Stomach (tissue), 9 donors: ENCODE measurements around the gene CALHM3. TPM values are rescaled to one million over a fixed set of nuclear protein-coding genes. Genes with fewer than 3 reads are reported as not detected.

Experiments used
- DNase-seq, 2 donors: peaks; one replicate each; pipeline versions ENCODE4 v3.0.0 to v3.0.0-alpha.2; 2013 to 2019
- H3K27ac ChIP-seq, 5 donors: fragments of 200-600 bp in 4 of 5; sonication (generic) in 4 of 5; one replicate each; pipeline ENCODE4 v1.5.1; 2013 to 2019; ENCODE audit warnings: mild to moderate bottlenecking in 1 of 5, moderate library complexity in 1 of 5
- H3K27me3 ChIP-seq, 3 donors: fragments of 200-600 bp; sonication (generic); one replicate each; pipeline ENCODE4 v1.5.1; 2017 to 2019; ENCODE audit warnings: mixed run types in 1 of 3
- H3K36me3 ChIP-seq, 4 donors: fragments of 200-600 bp; sonication (generic); 1 replicate in 3 of 4; 2 replicates in 1 of 4; pipeline ENCODE4 v1.5.1; 2016 to 2019
- H3K4me1 ChIP-seq, 4 donors: fragments of 200-600 bp; sonication (generic); one replicate each; pipeline ENCODE4 v1.5.1; 2016 to 2019
- H3K4me3 ChIP-seq, 4 donors: fragments of 200-600 bp; sonication (generic) in 3 of 4; one replicate each; pipeline ENCODE4 v1.5.1; 2016 to 2019; ENCODE audit warnings: mild to moderate bottlenecking in 1 of 4
- H3K9me3 ChIP-seq, 4 donors: fragments of 200-600 bp; sonication (generic); one replicate each; pipeline ENCODE4 v1.5.1; 2016 to 2019
- CTCF ChIP-seq, 7 experiments: fragments of 450-650 bp in 4 of 7; fragments of 200-600 bp in 3 of 7; sonication (generic) in 3 of 7; IDR thresholded peaks; one replicate each; pipeline ENCODE4 v1.5.1; 2016 to 2019; ENCODE audit warnings: antibody characterized with exemption in 7 of 7, control low read depth in 2 of 7, mild to moderate bottlenecking in 1 of 7
- EP300 ChIP-seq: sonication (generic); formaldehyde crosslinking; IDR thresholded peaks from one replicate; pipeline ENCODE4 v1.6.1; 2017; ENCODE audit warnings: antibody characterized with exemption
- POLR2A ChIP-seq, 4 donors: fragments of 450-650 bp; IDR thresholded peaks; one replicate each; pipeline ENCODE4 v1.6.1; 2016; ENCODE audit warnings: antibody characterized with exemption in 4 of 4, control low read depth in 2 of 4, mild to moderate bottlenecking in 1 of 4, moderate library complexity in 1 of 4
- POLR2AphosphoS5 ChIP-seq, 3 donors: sonication (generic); formaldehyde crosslinking; IDR thresholded peaks; one replicate each; pipeline ENCODE4 v1.6.1; 2016; ENCODE audit warnings: antibody characterized with exemption in 3 of 3
- WGBS, 5 donors: extraction: QIAGEN DNeasy Blood & Tissue Kit in 3 of 5; methylation state at CpG; one replicate each; pipeline versions ENCODE4 v1.1.5 to v1.1.7; 2013 to 2018; 5-methylcytosine and 5-hydroxymethylcytosine counted together
- intact Hi-C: fragments of 100-400 bp; cut with DNase I; formaldehyde crosslinking; loops from one replicate; pipeline ENCODE4 v1.15.1; 2023; ENCODE audit warnings: low total_unique reads
- polyA plus RNA-seq, 3 donors: library from polyadenylated mRNA; stranded (reverse); fragments of 200-250 nt; gene quantifications; one replicate each; pipeline ENCODE4 v1.2.3, GENCODE V29; 2013
- total RNA-seq, 5 donors: library from RNA; depleted of rRNA; stranded (reverse); fragments of >200 nt; gene quantifications; one replicate each; pipeline versions ENCODE4 v1.1.0 to v1.2.3, GENCODE V29; 2014 to 2016
- donor health status: healthy with polysubstance abuse.
- donor health status: Bipolar disorder and iron deficiency.
- donor health status: healthy.

CALHM3 gene
- total and polyA plus RNA-seq, 8 donors: not detected

DNA sequence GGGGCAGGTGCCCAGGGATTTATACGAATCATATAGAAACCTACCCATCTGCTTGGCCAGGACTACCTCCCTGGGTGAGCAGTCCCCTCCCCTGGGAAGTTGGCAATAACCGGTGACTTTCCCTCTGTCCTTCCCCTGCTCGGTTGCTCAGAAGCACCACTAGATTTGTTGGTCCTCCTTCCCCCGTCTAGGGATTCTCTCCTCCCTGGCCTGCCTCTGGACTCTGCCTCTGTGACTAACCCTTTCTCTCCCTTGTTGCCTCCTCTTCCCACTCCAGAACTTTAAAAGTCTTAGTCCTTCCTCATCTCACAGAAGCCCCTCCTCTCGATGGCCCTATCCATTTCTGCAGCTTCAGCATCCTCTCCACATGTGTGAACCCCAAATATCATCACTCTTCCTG, 9.8 kb downstream of the CALHM3 start:
- WGBS, 5 donors: 58 to 70% (median 64%) methylated on average over 5 of the region's 5 CpGs
- H3K27ac ChIP-seq: no peak overlapping the region
- peaks cover 0 to 13% (median 4%) of the 10 kb centered on the region in 4 donors for H3K4me1 ChIP-seq
- TF ChIP-seq EP300 (no peak), POLR2A (IDR thresholded peaks at IDR 0.05) (no peak), CTCF (IDR thresholded peaks at IDR 0.05) (no peak), POLR2AphosphoS5 (IDR thresholded peaks at IDR 0.05) (no peak)
- H3K9me3 ChIP-seq: no peaks in the 10 kb centered on the region
- no peak overlapping the region for H3K4me3 ChIP-seq
- intact Hi-C loops: no loop called here
- H3K36me3 ChIP-seq: no peaks in the 10 kb centered on the region
- no peak for DNase-seq
- H3K27me3 ChIP-seq: peaks cover 0 to 15% (median 0%) of the 10 kb centered on the region in 3 donors

- no peaks in the 10 kb centered on the region for H3K36me3 ChIP-seq
- no peak overlapping the region for H3K27ac ChIP-seq
- H3K27me3 ChIP-seq: peaks cover 0 to 8% (median 0%) of the 10 kb centered on the region in 3 donors
- H3K4me3 ChIP-seq: no peak overlapping the region
- DNase-seq: no peak
- intact Hi-C loops: no loop called here
- H3K4me1 ChIP-seq: peaks cover 0 to 13% (median 4%) of the 10 kb centered on the region in 4 donors
- TF ChIP-seq CTCF (IDR thresholded peaks at IDR 0.05): no peak
- TF ChIP-seq POLR2A (IDR thresholded peaks at IDR 0.05): no peak
- no peak for TF ChIP-seq POLR2AphosphoS5 (IDR thresholded peaks at IDR 0.05)
- TF ChIP-seq EP300: no peak
- WGBS, 5 donors: 80 to 91% (median 88%) methylated on average over 7 of the region's 7 CpGs
- no peaks in the 10 kb centered on the region for H3K9me3 ChIP-seq
These were observed 11.6 kb downstream of the CALHM3 start for GRCh38 chr10:103467406-103467805.

- 82 to 89% (median 84%) methylated on average over 3 of the region's 3 CpGs for WGBS, 5 donors
- Histone ChIP-seq H3K36me3 (no peaks in the 10 kb centered on the region), H3K4me1 (peaks cover 0 to 8% (median 4%) of the 10 kb centered on the region in 4 donors), H3K4me3 (no peak overlapping the region), H3K9me3 (no peaks in the 10 kb centered on the region), H3K27ac (no peak overlapping the region), H3K27me3 (peaks cover 0 to 5% (median 0%) of the 10 kb centered on the region in 3 donors)
- no peak for TF ChIP-seq CTCF (IDR thresholded peaks at IDR 0.05)
- no peak for TF ChIP-seq EP300
- TF ChIP-seq POLR2A (IDR thresholded peaks at IDR 0.05): no peak
- TF ChIP-seq POLR2AphosphoS5 (IDR thresholded peaks at IDR 0.05): no peak
- intact Hi-C loops: no loop called here
- no peak for DNase-seq
These were observed 12.3 kb downstream of the CALHM3 start for GRCh38 chr10:103466734-103467133.

DNA sequence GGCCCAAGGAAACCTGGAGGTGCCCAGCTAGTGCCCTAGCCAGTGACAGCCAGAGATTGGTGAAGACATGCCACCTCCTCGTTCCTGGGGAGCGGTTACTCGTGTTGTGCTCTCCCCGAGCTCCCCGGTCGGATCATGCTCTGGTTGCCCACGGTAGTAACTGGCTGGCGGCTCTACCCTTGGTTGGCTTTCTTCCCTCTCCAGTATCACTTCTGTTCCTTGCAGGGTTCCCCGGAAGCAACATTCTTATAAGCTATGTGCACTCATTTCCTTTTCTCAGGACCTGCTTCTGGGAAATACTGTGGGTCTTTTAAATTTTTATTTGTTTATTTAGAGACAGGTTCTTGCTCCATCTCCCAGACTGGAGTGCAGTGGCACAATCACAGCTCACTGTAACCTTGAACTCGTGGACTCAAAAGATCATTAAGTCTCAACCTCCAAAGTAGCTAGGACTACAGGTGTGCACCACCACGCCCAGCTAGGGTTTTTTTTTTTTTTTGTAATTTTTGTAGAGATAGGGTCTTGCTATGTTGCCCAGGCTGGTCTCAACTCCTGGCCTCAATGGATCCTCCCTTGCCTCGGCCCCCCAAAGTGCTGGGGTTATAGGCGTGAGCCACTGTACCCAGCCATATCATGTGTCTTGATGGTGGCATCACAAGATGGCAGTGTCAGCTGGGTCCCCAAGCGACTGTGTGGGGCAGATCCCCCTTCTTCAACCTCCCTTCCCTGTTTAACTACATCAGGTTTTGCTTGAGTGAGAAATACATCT, 13.4 kb downstream of the CALHM3 start:
- intact Hi-C loops: no loop called here
- WGBS, 5 donors: 86 to 92% (median 88%) methylated on average over 14 of the region's 14 CpGs

More for the DNA sequence above, 13.4 kb downstream of the CALHM3 start:
- Histone ChIP-seq H3K27ac (no peak overlapping the region), H3K4me1 (no peaks in the 10 kb centered on the region), H3K4me3 (no peak overlapping the region), H3K9me3 (no peaks in the 10 kb centered on the region), H3K27me3 (no peaks in the 10 kb centered on the region), H3K36me3 (no peaks in the 10 kb centered on the region)
- DNase-seq: no peak
- TF ChIP-seq EP300: no peak
- no peak for TF ChIP-seq CTCF (IDR thresholded peaks at IDR 0.05)
- no peak for TF ChIP-seq POLR2AphosphoS5 (IDR thresholded peaks at IDR 0.05)
- TF ChIP-seq POLR2A (IDR thresholded peaks at IDR 0.05): no peak
